GM18508 (cell line): ENCODE data around the gene CES3.

Experiments used
- ATAC-seq: cut with Tn5 transposase; IDR thresholded peaks from one replicate; pipeline ENCODE4 v1.9.1; 2021; ENCODE audit warnings: moderate number of reproducible peaks; ENCODE audit not compliant: insufficient read depth, unreplicated experiment

Gene CES3

DNA sequence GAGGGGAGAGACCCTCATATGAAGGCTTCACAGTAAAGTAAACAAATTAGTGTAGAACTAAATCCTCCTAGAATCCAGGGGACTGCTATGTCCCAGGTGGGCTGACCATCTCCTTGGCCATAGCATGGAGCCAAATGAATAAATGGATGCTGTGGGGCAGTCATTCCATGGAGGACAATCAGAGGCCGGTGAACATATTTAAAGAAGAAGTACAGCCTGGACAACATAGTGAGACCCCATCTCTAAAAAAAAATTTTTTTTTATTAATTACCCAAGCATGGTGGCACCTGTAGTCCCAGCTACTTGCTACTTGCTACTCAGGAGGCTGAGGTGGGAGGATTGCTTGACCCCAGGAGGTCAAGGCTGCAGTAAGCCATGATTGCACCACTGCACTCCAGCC is 62.6 kb downstream of the CES3 start:
- no peak for ATAC-seq
